ENCODE results near the gene SLC30A2. TPM values are rescaled to one million over a fixed set of nuclear protein-coding genes. Genes with fewer than 3 reads are reported as not detected.

SLC30A2 gene
- total RNA-seq, 1 experiment from 2014 or later = not detected

DNA sequence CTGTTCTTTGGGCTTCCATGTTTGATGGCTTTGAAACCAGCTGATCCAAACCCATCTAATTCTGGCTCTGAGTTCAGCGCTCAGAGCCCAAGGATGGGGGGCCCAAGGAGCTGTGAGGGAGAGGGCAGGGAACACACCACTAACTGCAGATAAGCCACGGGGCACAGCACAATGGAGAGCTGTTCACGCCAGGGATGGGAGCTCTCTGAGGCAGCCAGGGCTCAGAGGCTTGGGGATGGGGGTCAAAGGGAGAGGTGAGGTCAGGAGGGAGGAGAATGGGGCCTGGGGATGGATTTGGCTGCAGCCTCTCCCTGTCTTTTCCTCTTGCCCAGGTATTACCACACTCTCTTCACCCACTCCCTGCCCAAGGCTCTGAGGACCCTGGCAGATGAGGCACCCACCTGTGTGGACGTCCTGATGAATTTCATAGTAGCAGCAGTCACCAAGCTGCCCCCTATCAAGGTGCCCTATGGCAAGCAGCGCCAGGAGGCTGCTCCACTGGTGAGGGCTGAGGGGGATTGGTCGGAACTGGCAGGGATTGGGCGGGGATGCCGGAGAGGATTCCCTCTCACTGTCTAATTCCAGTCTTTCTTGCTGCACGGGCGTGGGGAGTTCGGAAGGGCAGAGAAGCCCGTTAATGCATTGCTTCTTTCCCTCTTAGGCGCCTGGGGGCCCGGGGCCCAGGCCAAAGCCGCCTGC lies 11.3 kb downstream of the SLC30A2 start:
- H3K9ac ChIP-seq (ENCODE audit: low read length) = peak overlapping the region; percentile 86
- H2AFZ ChIP-seq (ENCODE audit: low read depth, low read length, poor library complexity, severe bottlenecking) = no peak overlapping the region
- H3K4me2 ChIP-seq (ENCODE audit: low read length) = peak overlapping the region; percentile 100
- ChIA-PET RAD21 (ENCODE audit: low non-redundant PET in 1 of 2, low total read pairs in 2 of 2, uncharacterized antibody in 2 of 2, unreplicated experiment in 2 of 2) (interaction anchor here (0.6 to 2.1 kb wide), 5 partner anchors 11 to 1192 kb away, joined by 3 to 12 read pairs (median 3); no protein-coding TSS in a partner anchor), CTCF (interaction anchor here (0.7 to 3.8 kb wide), 8 partner anchors 10 to 383 kb away, joined by 4 to 60 read pairs (median 6); partner anchors contain the start of genes CEP85 and PDIK1L), POLR2A (interaction anchor here (1.0 to 1.5 kb wide), 3 partner anchors 49 to 110 kb away, joined by 3 to 5 read pairs (median 3); no protein-coding TSS in a partner anchor)
- no peak for DNase-seq (ENCODE audit: low read depth, low spot score)
- no TSS peak for BruUV-seq (replicated peaks)
- H3K27me3 ChIP-seq (ENCODE audit: insufficient read depth, low read length) = no peaks in the 10 kb centered on the region
- H3K9me3 ChIP-seq (ENCODE audit: control insufficient read depth in 1 of 2, insufficient read depth in 1 of 2, low read depth in 1 of 2, low read length in 2 of 2) = no peaks in the 10 kb centered on the region
- peak; percentile 54 for ATAC-seq
- H3K9me2 ChIP-seq (ENCODE audit: insufficient read depth) = no peaks in the 10 kb centered on the region
- peaks cover 11 to 27% of the 10 kb centered on the region in 2 experiments for H3K4me1 ChIP-seq (ENCODE audit: control insufficient read depth in 1 of 2, insufficient read depth in 2 of 2, low read length in 2 of 2)
- peak overlapping the region; percentile 91 to 98 for H3K4me3 ChIP-seq (replicated peaks in 1 of 2; ENCODE audit: low read depth in 1 of 2, low read length in 2 of 2)
- no peaks in the 10 kb centered on the region for H3K79me2 ChIP-seq (ENCODE audit: insufficient read depth, low read length)
- no peak overlapping the region; the same call in 1 of the 2 replicates for H3K27ac ChIP-seq (ENCODE audit: low read depth, low read length)
- TF ChIP-seq ZFX (IDR thresholded peaks at IDR 0.05) (no peak), ZBTB33 (IDR thresholded peaks at IDR 0.05; ENCODE audit: extremely low read depth, insufficient replicate concordance, low read length) (no peak), ATF3 (IDR thresholded peaks at IDR 0.05) (no peak), POLR2A (IDR thresholded peaks at IDR 0.05; ENCODE audit: borderline replicate concordance, extremely low read depth, insufficient read depth, insufficient read length) (no peak), FOSL1 (IDR thresholded peaks at IDR 0.05; ENCODE audit: low read depth) (no peak), JUND (IDR thresholded peaks at IDR 0.05) (no peak), EZH2phosphoT487 (IDR thresholded peaks at IDR 0.05; ENCODE audit: borderline replicate concordance) (no peak)
- TF ChIP-seq, protein P1, sequence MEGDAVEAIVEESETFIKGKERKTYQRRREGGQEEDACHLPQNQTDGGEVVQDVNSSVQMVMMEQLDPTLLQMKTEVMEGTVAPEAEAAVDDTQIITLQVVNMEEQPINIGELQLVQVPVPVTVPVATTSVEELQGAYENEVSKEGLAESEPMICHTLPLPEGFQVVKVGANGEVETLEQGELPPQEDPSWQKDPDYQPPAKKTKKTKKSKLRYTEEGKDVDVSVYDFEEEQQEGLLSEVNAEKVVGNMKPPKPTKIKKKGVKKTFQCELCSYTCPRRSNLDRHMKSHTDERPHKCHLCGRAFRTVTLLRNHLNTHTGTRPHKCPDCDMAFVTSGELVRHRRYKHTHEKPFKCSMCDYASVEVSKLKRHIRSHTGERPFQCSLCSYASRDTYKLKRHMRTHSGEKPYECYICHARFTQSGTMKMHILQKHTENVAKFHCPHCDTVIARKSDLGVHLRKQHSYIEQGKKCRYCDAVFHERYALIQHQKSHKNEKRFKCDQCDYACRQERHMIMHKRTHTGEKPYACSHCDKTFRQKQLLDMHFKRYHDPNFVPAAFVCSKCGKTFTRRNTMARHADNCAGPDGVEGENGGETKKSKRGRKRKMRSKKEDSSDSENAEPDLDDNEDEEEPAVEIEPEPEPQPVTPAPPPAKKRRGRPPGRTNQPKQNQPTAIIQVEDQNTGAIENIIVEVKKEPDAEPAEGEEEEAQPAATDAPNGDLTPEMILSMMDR (IDR thresholded peaks at IDR 0.05 in 2 of 3, conservative IDR thresholded peaks at IDR 0.05 in 1 of 3; ENCODE audit: borderline replicate concordance in 1 of 3, insufficient read depth in 1 of 3, low read depth in 2 of 3, low read length in 2 of 3) = no peak
- TF ChIP-seq, protein P2, sequence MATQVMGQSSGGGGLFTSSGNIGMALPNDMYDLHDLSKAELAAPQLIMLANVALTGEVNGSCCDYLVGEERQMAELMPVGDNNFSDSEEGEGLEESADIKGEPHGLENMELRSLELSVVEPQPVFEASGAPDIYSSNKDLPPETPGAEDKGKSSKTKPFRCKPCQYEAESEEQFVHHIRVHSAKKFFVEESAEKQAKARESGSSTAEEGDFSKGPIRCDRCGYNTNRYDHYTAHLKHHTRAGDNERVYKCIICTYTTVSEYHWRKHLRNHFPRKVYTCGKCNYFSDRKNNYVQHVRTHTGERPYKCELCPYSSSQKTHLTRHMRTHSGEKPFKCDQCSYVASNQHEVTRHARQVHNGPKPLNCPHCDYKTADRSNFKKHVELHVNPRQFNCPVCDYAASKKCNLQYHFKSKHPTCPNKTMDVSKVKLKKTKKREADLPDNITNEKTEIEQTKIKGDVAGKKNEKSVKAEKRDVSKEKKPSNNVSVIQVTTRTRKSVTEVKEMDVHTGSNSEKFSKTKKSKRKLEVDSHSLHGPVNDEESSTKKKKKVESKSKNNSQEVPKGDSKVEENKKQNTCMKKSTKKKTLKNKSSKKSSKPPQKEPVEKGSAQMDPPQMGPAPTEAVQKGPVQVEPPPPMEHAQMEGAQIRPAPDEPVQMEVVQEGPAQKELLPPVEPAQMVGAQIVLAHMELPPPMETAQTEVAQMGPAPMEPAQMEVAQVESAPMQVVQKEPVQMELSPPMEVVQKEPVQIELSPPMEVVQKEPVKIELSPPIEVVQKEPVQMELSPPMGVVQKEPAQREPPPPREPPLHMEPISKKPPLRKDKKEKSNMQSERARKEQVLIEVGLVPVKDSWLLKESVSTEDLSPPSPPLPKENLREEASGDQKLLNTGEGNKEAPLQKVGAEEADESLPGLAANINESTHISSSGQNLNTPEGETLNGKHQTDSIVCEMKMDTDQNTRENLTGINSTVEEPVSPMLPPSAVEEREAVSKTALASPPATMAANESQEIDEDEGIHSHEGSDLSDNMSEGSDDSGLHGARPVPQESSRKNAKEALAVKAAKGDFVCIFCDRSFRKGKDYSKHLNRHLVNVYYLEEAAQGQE (IDR thresholded peaks at IDR 0.05; ENCODE audit: low read depth) = no peak
- H4K20me1 ChIP-seq (ENCODE audit: insufficient read depth) = no peaks in the 10 kb centered on the region
- intact Hi-C loops (cut with micrococcal nuclease) = loop anchor here (2.0 to 5.0 kb wide), 4 partner anchors 76 to 358 kb away; partner anchors contain the start of genes C1orf232, PDIK1L and ZNF593
- H3K36me3 ChIP-seq (ENCODE audit: control insufficient read depth in 1 of 2, insufficient read depth in 2 of 2, low read length in 2 of 2) = no peaks in the 10 kb centered on the region
